HEK293T (cell line): ENCODE data around the gene CHRND.
A peak's percentile ranks its signal among the peaks of the same experiment; 100 is the strongest.
"Not testable (repeated sequence)": the region's sequence is repeated elsewhere in the genome, so short reads cannot be mapped to it uniquely, and the experiment has no call there.

Source experiments
- CTCF ChIA-PET: fragments of 350-600 bp; formaldehyde crosslinking; extraction: SDS; loops from one replicate; lab custom pipeline; 2021; ENCODE audit warnings: antibody characterized with exemption, inconsistent platforms; lab: Yijun Ruan, JAX
- POLR2A ChIA-PET: fragments of 350-600 bp; formaldehyde crosslinking; extraction: SDS; loops from one replicate; lab custom pipeline; 2020; ENCODE audit warnings: antibody characterized with exemption, inconsistent platforms; lab: Yijun Ruan, JAX
- DNase-seq: peaks from one replicate; pipeline ENCODE4 v3.0.0; 2012; ENCODE audit warnings: mixed read lengths; ENCODE audit errors: extremely low spot score
- ARNT ChIP-seq: fragments of 450-650 bp; IDR thresholded peaks from 2 replicates; pipeline ENCODE4 v1.6.1; 2017; ENCODE audit warnings: mild to moderate bottlenecking
- BHLHE40 ChIP-seq: fragments of 450-650 bp; IDR thresholded peaks from 2 replicates; pipeline ENCODE4 v1.6.1; 2016; ENCODE audit warnings: mild to moderate bottlenecking, moderate library complexity, borderline replicate concordance
- CTBP1 ChIP-seq: fragments of 450-650 bp; IDR thresholded peaks from 2 replicates; pipeline ENCODE4 v1.6.1; 2016; ENCODE audit warnings: borderline replicate concordance
- ELF4 ChIP-seq: fragments of 450-650 bp; IDR thresholded peaks from 2 replicates; pipeline ENCODE4 v1.6.1; 2017; ENCODE audit warnings: antibody characterized with exemption
- FOXA1 ChIP-seq: fragments of 450-650 bp; IDR thresholded peaks from 2 replicates; pipeline ENCODE4 v1.6.1; 2016; ENCODE audit warnings: mild to moderate bottlenecking
- FOXK2 ChIP-seq: fragments of 450-650 bp; IDR thresholded peaks from 2 replicates; pipeline ENCODE4 v1.6.1; 2016; ENCODE audit warnings: mild to moderate bottlenecking
- FOXM1 ChIP-seq: fragments of 450-650 bp; IDR thresholded peaks from 2 replicates; pipeline ENCODE4 v1.6.1; 2017; ENCODE audit warnings: mild to moderate bottlenecking, borderline replicate concordance
- HDGF ChIP-seq: fragments of 450-650 bp; IDR thresholded peaks from 2 replicates; pipeline ENCODE4 v1.6.1; 2017; ENCODE audit warnings: antibody characterized with exemption, borderline replicate concordance
- L3MBTL2 ChIP-seq: fragments of 450-650 bp; conservative IDR thresholded peaks from 2 replicates; pipeline ENCODE4 v1.6.1; 2016; ENCODE audit warnings: mild to moderate bottlenecking
- LEF1 ChIP-seq: fragments of 450-650 bp; IDR thresholded peaks from 2 replicates; pipeline ENCODE4 v1.6.1; 2017; ENCODE audit warnings: mild to moderate bottlenecking, borderline replicate concordance
- NFRKB ChIP-seq: fragments of 450-650 bp; IDR thresholded peaks from 2 replicates; pipeline ENCODE4 v1.6.1; 2016; ENCODE audit warnings: mild to moderate bottlenecking, moderate library complexity
- SP1 ChIP-seq: fragments of 450-650 bp; IDR thresholded peaks from 2 replicates; pipeline ENCODE4 v1.6.1; 2017
- SUZ12 ChIP-seq: fragments of 450-650 bp; IDR thresholded peaks from 2 replicates; pipeline ENCODE4 v1.6.1; 2016; ENCODE audit warnings: mild to moderate bottlenecking
- TARDBP ChIP-seq: fragments of 450-650 bp; IDR thresholded peaks from 2 replicates; pipeline ENCODE4 v1.6.1; 2016
- ZNF384 ChIP-seq: fragments of 450-650 bp; IDR thresholded peaks from 2 replicates; pipeline ENCODE4 v1.6.1; 2016
- TF ChIP-seq, protein P1 (sequence below): fragments of 450-650 bp; IDR thresholded peaks from 2 replicates; pipeline ENCODE4 v1.6.1; 2016

The CHRND gene

DNA sequence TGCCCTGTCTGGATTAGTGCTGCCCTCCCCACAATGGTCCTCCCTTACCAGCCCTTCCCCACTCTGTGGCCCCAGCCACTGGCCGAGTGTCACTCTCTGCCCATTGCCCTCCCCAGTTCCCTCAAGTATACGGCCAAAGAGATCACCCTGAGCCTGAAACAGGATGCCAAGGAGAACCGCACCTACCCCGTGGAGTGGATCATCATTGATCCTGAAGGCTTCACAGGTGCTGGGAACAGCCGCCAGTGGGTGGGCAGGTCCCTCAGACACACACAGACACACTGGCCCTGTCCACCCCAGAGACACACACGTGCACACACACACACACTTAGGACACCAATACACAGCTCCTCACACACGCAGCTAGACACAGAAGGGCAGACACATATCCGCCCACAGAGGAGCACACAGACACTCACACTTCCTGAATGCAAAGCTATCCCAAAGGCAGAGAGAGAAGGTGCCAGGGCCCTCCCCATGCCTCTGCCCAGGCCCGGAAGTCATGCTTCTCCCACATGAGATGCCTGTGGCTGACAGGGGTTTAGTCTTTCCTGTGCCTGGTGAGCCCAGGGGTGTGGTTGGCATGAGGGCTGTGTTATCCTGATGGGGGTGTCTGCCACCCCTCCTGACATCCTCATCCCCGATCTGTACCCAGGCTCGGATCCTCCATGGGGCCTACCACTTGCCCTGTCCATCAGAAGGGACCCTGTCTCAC lies 2.9 kb downstream of the CHRND start:
- no peak for DNase-seq
- POLR2A ChIA-PET: no interaction called here
- CTCF ChIA-PET: no interaction called here
- no peak for TF ChIP-seq TARDBP
- no peak for TF ChIP-seq FOXM1
- TF ChIP-seq FOXK2: no peak
- TF ChIP-seq ARNT: no peak
- TF ChIP-seq SUZ12: no peak
- TF ChIP-seq FOXA1: no peak
- TF ChIP-seq CTBP1: no peak
- TF ChIP-seq LEF1: no peak

DNA sequence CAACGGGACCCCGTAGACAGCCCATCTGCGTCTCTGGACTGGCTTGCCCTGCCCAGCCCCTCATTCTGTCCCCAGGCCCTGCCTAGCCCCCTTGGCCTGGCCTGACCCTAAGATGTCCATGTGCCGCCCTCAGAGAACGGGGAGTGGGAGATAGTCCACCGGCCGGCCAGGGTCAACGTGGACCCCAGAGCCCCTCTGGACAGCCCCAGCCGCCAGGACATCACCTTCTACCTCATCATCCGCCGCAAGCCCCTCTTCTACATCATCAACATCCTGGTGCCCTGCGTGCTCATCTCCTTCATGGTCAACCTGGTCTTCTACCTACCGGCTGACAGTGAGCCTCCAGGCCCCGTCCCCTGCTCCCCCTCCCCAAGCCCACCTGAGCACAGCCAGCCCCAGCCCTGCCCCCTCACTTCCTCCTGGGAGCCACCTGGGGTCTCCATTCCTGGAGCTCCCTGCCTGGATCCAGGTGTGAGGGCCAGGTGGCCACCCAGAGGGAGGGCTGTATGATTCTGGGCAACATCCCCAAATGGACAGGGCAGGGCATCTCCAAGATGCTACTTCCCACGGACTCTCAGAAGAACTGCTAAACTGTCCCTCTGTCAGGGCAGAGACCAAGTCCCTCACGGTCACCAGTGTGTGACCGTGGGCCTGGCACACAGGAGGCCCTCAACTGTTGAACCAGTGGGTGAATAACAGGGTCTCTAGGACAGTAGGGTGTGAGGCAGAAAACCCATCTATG lies 4.0 kb downstream of the CHRND start:
- CTCF ChIA-PET: no interaction called here
- no peak for TF ChIP-seq CTBP1
- DNase-seq: no peak
- POLR2A ChIA-PET: no interaction called here

DNA sequence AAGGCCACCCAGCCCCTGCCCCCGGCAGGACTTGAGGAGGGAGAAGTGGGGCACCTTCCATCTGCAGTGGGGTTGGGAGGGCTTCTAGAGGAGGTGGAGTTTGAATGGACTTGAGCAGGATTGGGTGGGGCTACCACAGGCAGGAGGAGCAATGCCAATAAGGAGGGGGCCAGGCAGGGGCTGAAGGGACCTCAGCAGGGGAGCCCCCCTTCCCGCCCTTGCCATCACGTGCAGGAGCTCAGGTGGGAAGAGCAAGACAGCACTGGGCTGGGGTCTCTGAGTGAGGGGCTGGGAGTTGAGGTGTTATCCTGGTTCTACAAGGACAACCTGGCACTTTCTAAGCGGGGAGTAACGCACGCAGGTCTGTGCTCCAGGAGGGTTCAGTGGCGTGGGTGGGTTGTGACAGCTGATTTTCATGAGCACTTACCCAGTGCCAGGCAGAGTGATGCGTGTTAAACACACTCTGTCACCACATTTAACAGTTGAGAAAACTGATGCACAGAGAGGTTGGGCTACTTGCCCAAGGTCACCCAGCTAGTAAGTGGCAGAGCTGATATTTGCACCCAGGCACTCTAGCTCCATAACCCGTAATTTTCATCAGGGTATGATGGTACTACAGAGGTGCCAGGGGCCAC lies 4.8 kb downstream of the CHRND start:
- ChIA-PET CTCF (no interaction called here), POLR2A (interaction anchor here (1.0 kb wide), 1 partner anchor 20 kb away, joined by 3 read pairs; the partner anchor contains the start of gene EIF4E2)
- no peak for TF ChIP-seq SUZ12
- no peak for TF ChIP-seq NFRKB
- no peak for TF ChIP-seq CTBP1
- no peak for TF ChIP-seq SP1
- no peak for TF ChIP-seq HDGF
- no peak for TF ChIP-seq ARNT
- no peak for TF ChIP-seq FOXA1
- no peak for TF ChIP-seq BHLHE40
- TF ChIP-seq ELF4: no peak
- TF ChIP-seq, protein P1, sequence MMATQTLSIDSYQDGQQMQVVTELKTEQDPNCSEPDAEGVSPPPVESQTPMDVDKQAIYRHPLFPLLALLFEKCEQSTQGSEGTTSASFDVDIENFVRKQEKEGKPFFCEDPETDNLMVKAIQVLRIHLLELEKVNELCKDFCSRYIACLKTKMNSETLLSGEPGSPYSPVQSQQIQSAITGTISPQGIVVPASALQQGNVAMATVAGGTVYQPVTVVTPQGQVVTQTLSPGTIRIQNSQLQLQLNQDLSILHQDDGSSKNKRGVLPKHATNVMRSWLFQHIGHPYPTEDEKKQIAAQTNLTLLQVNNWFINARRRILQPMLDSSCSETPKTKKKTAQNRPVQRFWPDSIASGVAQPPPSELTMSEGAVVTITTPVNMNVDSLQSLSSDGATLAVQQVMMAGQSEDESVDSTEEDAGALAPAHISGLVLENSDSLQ: no peak
- TF ChIP-seq L3MBTL2: no peak
- TF ChIP-seq ZNF384: no peak
- TF ChIP-seq LEF1: no peak
- no peak for TF ChIP-seq TARDBP
- TF ChIP-seq FOXM1: no peak
- no peak for TF ChIP-seq FOXK2
- no peak for DNase-seq

DNA sequence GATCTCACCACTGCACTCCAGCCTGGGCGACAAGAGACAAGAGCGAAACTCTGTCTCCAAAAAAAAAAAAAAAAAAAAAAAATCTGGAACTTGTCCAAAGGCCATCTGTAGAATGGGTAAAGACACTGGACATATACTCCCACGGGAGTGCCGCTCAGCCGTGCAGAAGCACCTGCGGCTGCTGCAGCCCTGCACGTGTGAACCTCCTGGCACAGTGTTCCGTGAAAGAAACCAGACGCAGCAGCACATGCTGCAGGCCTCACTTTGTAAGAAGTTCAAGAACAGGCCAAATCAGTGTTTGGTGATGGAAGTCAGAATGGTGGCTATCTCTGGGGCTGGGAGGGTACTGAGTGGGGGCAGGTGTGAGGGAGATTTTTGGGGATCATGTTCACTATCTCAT lies 6.5 kb downstream of the CHRND start:
- DNase-seq: no peak
- ChIA-PET CTCF (interaction anchor here (1.2 kb wide), 1 partner anchor 9 kb away, joined by 3 read pairs; no protein-coding TSS in a partner anchor), POLR2A (no interaction called here)
- TF ChIP-seq BHLHE40 (no peak), HDGF (no peak), CTBP1 (no peak), LEF1 (no peak), TARDBP (no peak), FOXK2 (no peak), SP1 (no peak), L3MBTL2 (no peak), ARNT (no peak), SUZ12 (no peak), FOXM1 (no peak)

DNA sequence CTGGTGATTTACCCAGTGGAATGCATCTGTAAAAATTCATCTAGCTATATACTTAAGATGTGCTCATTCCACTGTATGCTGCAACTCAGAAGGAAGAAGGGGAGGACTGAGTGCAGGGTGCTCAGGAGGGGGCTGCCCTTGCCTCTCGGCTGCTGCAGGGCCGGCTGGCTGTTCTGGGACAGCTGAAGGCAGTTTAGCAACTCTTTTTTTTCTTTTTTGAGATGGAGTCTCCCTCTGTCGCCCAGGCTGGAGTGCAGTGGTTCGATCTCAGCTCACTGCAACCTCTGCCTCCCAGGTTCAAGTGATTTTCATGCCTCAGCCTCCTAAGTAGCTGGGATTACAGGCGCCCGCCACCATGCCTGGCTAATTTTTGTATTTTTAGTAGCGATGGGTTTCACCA lies 6.9 kb downstream of the CHRND start:
- CTCF ChIA-PET: interaction anchor here (0.6 to 1.2 kb wide), 2 partner anchors 9 to 183 kb away, joined by 3 read pairs; no protein-coding TSS in a partner anchor
- POLR2A ChIA-PET, DNase-seq: not testable (repeated sequence)

DNA sequence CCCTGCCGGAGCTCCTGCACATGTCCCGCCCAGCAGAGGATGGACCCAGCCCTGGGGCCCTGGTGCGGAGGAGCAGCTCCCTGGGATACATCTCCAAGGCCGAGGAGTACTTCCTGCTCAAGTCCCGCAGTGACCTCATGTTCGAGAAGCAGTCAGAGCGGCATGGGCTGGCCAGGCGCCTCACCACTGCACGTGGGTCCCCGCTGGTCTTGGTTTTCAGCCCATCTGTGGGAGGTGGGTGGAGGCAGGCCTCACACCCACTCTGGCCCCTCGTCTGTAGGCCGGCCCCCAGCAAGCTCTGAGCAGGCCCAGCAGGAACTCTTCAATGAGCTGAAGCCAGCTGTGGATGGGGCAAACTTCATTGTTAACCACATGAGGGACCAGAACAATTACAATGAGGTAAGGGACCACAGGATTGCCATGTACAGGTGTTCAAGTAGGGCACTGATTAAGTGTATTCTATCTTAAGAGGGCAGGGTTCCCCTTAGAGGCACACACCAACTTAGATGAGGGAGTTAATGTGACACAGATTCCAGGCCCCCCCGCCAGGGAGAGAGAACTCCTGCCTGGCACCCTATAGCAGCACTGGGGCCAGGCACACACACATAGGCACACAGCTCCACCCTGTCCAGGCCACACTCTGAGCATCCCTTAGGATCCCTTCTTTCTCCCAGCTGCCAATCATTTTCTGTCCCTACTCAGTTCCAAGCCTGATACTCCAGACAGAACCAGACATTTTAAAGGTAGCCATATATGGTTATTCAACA lies 8.2 kb downstream of the CHRND start:
- CTCF ChIA-PET: no interaction called here
- POLR2A ChIA-PET: no interaction called here

More for the DNA sequence above, 8.2 kb downstream of the CHRND start:
- DNase-seq: no peak
- TF ChIP-seq LEF1 (no peak), CTBP1 (no peak), FOXK2 (no peak), FOXA1 (no peak), TARDBP (no peak)
- TF ChIP-seq, protein P1: peak; percentile 51; the same call in 1 of the 2 replicates
